GM12875 (cell line): ENCODE data around the gene CREB5.

Experiments
- H3K4me3 ChIP-seq: one replicate; pipeline ENCODE4 v1.5.1; 2011; ENCODE audit warnings: low read depth, low read length, control low read depth
- TF ChIP-seq, protein P1 (sequence below): IDR thresholded peaks from 2 replicates; pipeline ENCODE4 v1.5.1; 2011; ENCODE audit warnings: low read depth, mild to moderate bottlenecking, control low read depth, inconsistent platforms, low read length, moderate library complexity, borderline replicate concordance; ENCODE audit not compliant: insufficient read depth

The CREB5 gene

DNA sequence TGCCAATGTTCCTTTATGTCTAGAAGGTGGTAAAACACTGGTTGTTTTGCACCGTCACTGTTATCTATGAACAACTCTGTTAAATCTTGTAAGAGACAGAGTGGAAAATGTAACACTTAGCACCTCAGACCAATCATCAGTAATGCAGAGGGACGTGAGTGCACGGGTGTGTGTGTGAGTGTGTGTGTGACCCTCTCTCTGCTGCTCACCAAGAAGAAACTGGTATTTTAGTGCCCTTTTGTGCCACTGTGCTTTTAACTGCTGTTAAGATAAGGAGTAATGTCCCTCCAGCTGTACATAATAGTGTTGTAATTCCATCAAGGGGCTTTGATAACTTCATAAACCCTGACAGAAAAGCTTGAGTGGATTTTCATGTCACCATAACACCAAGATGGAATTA, 130.1 kb downstream of the CREB5 start:
- TF ChIP-seq, protein P1, sequence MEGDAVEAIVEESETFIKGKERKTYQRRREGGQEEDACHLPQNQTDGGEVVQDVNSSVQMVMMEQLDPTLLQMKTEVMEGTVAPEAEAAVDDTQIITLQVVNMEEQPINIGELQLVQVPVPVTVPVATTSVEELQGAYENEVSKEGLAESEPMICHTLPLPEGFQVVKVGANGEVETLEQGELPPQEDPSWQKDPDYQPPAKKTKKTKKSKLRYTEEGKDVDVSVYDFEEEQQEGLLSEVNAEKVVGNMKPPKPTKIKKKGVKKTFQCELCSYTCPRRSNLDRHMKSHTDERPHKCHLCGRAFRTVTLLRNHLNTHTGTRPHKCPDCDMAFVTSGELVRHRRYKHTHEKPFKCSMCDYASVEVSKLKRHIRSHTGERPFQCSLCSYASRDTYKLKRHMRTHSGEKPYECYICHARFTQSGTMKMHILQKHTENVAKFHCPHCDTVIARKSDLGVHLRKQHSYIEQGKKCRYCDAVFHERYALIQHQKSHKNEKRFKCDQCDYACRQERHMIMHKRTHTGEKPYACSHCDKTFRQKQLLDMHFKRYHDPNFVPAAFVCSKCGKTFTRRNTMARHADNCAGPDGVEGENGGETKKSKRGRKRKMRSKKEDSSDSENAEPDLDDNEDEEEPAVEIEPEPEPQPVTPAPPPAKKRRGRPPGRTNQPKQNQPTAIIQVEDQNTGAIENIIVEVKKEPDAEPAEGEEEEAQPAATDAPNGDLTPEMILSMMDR = no peak

DNA sequence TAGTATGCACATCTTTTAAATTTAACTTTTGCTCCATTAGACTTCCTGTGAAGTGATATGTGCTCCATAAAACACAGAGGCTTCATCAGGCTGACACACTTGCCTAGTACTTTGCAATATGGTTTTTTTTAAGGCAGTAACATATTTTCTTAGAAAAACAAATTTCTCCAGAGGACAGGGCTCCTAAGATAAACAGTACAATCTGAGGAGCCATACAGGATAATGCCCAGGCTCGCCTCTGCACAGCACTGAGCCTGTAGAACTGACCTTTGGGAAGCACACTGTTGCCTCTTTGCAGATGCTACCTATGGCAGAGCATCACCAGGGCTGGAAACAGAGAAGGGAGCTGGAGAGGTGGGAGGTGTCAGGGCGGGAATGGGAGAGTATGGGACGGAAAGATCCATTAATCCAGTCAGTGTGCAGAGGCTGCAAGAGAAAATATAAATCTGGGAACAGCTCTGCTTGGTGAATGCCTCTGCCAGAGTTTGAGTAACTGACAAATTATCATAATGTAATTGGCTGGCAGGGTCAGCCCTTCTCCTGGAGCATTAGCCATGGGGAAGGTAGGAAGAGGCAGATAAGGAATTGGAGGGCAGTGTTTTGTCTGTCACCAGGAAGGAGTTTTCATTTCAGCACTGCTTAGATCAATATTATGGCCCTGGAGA, 132.3 kb downstream of the CREB5 start:
- TF ChIP-seq, protein P1 = no peak
- no peak overlapping the region for H3K4me3 ChIP-seq

More for the DNA sequence above, 130.1 kb downstream of the CREB5 start:
- no peak overlapping the region for H3K4me3 ChIP-seq

DNA sequence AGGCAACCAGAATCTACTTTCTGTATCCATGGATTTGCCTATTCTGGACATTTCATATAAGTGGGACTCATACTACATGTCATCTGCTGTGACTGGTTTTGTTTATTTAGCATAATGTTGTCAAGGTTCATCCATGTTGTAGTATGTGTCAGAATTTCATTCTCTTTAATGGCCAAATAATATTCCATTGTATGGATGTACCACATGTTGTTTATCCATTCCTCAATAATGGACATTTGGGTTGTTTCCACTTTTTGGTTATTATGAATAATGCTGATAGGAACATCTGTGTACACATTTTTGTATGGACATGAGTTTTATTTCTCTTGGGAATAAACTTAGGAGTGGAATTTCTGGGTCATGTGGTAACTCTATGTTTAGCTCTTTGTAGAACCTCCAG, 133.7 kb downstream of the CREB5 start:
- no peak overlapping the region for H3K4me3 ChIP-seq
- TF ChIP-seq, protein P1 = no peak

DNA sequence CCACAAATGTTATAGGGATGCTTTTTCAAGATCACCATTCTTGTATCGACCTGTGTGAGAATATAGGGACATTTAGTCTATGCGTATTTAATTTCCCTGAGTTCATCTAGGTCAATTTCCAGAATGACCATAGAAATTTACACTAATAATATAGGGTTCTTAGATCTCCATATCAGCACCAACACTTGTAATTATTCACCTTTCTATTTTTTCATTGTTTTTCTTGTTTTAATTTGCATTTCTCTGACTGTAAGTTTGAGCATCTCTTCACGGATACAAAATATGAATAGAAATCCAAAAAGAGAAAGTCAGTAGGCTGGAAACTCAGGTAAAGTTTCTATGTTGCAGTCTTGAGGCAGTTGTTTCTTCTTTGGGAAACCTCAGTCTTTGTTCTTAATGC, 134.8 kb downstream of the CREB5 start:
- TF ChIP-seq, protein P1 = no peak
- H3K4me3 ChIP-seq = no peak overlapping the region

DNA sequence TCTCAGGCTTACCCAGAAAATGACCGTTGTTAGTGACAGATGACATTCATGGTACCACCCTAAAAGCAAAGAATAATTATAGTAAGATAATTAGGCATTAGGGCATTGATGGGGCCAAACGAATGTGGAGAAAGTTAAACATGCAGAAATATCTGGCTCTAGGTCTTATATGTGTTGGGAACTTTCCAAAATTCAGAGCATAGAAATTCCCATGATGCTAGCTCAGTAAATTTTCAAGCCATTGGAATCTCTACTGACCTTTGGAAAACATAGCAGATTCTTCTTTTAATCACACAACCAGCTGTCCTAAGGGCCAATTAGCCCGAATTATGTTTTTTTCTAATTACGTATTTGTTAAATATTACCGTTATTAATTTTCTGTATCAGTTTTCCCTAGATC, 136.1 kb downstream of the CREB5 start:
- H3K4me3 ChIP-seq = no peak overlapping the region
- TF ChIP-seq, protein P1 = no peak

DNA sequence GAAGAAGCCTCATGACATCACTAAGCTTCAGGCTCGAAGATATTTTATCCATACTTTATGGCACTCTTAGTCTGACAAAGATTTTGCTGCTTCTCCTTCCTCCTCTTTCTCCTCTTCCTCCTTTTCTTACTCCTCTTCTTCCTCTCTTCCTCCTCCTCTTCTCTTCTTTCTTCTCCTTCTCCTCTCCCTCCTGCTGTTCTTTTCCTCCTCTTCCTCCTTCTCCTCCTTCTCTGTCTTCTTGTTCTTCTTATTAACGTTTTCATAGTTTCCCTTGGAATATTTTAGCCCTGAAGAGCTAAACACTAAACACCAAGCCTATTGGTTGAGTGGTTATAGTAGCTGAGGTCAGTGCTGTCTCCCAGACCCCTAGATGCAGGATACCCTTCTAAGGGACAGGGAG, 137.7 kb downstream of the CREB5 start:
- TF ChIP-seq, protein P1 = no peak
- no peak overlapping the region for H3K4me3 ChIP-seq

DNA sequence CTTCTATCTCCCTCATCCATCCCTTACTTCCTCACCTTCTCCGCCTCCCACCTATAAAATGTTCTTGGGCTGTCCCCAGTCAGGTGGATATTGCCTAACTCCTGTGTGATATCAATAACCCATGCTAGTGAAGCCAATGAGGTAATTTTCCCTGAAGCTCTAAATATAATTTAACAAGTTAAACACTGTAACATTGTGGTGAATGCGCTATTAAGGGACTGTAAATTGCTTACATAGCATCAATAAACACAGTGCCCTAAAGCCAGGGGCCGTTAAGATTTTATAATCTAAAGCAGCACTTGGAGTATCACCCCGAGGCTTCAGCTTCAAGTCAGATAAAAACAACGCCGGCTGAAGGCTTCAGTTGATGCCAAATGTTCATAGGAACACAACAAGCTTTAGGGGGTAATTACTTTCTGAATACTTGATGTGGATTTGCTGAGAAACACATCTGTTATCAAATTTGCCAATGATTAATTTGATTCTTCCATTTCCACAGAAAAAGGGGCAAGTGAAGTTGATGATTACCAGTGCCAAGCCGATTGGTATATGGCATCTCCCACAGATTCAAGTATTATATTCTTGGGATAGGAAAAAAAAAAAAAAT, 138.4 kb downstream of the CREB5 start:
- TF ChIP-seq, protein P1 = no peak
- no peak overlapping the region for H3K4me3 ChIP-seq
